ENCODE data around the gene RETSAT.

DNA sequence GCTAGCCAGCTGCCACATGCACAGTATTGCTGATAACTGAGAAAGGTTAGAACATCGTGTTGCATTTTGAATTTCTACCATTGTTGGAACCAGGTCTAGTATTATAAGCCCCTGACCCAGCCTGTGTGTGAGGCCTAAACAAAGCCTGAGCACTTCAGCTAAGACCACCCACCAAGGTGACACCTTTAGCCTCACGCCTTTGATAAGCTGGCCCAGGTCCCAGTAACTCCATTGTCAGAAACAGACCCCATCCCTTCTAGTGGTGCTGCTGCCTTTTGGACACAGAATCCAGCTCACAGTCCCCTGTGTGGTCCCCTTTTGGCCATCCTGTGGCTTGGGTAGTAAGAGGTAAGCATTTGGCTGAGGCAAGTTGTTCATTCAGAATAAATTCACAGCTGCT lies 1.9 kb upstream of the RETSAT start:
- TF ChIP-seq, protein P1, sequence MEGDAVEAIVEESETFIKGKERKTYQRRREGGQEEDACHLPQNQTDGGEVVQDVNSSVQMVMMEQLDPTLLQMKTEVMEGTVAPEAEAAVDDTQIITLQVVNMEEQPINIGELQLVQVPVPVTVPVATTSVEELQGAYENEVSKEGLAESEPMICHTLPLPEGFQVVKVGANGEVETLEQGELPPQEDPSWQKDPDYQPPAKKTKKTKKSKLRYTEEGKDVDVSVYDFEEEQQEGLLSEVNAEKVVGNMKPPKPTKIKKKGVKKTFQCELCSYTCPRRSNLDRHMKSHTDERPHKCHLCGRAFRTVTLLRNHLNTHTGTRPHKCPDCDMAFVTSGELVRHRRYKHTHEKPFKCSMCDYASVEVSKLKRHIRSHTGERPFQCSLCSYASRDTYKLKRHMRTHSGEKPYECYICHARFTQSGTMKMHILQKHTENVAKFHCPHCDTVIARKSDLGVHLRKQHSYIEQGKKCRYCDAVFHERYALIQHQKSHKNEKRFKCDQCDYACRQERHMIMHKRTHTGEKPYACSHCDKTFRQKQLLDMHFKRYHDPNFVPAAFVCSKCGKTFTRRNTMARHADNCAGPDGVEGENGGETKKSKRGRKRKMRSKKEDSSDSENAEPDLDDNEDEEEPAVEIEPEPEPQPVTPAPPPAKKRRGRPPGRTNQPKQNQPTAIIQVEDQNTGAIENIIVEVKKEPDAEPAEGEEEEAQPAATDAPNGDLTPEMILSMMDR (IDR thresholded peaks at IDR 0.05; ENCODE audit: low read depth, low read length) = no peak
- no peak for TF ChIP-seq EZH2phosphoT487 (IDR thresholded peaks at IDR 0.05; ENCODE audit: low read depth)

Data from OCI-LY3 (cell line).